Raji (cell line): Measurements from ENCODE around the gene DCC.

ENCODE experiments used
- POLR2A ChIP-seq: IDR thresholded peaks from 2 replicates; pipeline ENCODE4 v1.6.1; 2011; ENCODE audit warnings: low read depth, low read length, control low read depth; ENCODE audit not compliant: insufficient read depth

DCC gene

DNA sequence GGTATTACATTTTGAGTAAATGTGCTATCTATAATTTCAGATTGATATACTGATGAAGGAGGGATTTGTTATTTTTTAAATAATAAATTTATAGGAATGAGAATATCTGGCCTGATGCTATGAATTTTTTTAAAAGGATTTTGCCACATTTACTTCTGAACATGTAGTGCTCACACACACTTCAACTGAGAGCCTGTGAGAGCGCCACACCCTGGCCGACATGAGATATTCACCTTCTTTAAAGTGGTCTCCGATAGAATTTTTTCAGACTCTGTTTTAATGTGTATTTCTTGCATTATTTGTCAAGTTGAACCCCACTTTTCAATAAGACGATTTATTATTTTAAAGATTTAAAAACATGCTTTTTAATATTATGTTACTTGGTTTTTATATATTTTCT lies 813.3 kb downstream of the DCC start:
- no peak for TF ChIP-seq POLR2A

DNA sequence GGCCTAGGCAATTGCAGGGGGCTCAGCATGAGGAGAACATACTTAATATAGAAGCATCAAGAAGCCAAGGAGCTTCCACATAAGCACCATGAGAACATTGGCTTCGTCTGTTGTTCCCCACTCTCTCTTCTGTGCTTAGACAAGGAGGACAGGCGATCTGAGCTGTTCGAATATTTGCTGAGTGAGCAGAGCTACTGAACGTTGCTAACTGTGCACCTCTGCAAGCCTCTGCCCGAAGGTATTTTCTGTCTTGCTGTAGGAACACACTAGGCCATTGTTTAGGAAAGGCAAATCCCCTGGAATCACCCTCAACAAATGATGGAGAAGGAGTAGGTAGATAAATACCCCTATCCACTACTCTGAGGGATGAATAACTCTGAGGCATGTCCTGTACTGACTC lies 813.8 kb downstream of the DCC start:
- TF ChIP-seq POLR2A: no peak

DNA sequence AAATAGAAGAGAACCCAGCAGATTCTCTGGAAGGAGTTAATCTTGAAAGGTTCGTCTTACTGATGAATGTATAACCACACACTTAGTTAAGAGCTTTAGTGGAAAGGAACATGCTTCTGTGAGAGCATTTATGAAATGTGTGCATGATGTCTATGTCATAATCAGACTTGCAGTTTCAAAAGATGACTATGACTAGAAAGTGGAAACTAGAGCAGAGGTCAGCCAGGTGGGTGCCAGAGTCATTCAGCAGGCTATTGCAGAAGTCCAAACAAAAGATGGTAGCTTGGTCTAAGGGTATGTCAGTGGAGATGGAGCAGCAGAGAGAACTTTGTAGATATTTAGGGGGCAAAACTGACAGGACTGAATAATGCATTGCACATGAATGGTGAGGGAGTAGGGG lies 825.8 kb downstream of the DCC start:
- no peak for TF ChIP-seq POLR2A

DNA sequence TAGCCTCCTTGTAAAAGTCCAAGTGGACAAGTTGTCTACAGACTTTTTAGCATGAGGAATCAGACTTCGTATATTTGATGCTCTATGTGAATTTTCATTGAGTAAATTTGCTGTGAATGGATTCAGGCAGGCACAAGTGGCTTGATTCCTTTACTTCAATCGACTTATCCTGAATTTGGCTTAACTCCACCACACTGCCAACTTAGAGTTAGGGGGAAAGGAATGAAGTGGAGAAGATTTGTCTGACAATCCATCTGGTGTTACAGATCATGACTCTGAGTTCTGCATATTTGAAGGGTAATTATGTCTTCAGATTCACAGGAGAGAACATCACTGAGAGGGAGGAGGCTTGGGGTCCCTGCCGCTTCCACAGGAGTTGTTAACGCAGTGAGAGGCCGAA lies 829.3 kb downstream of the DCC start:
- no peak for TF ChIP-seq POLR2A

DNA sequence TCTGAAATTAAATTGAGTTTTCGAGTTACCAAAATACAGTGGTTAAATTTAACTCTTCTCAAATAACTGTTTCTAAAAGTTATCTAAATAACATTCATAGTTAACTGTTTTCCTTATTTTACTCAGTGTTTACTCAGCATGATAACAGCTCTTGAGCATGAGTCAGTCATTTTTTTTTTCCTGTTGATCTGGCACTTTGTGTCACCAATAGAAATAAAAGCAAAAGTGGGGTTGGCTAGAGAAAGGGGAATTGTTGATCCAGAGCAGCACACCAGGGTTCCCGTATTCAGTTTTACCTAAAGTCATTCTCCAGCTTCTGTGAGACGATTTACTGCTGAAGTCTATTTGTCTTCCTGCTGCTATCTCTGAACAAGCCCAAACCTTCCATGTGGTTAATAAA lies 851.6 kb downstream of the DCC start:
- TF ChIP-seq POLR2A: no peak

DNA sequence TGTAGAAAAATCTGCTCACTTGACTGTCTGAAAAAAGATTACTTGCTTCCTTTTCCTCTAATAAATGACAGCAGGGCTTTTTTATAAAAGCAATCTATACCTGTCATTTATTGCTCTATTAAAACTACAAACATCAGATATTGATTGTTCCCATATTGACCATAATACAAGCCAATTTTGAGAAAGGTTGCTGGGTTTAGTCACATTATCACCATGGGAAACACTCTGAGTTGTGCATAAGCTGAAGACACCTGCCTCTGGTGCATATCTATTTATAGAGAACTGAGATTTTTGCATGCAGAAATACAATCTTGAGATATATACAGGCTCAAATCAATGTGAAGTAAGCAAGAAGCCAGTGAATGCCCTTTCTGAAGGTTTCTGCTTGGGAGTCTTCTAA lies 853.9 kb downstream of the DCC start:
- TF ChIP-seq POLR2A: no peak

DNA sequence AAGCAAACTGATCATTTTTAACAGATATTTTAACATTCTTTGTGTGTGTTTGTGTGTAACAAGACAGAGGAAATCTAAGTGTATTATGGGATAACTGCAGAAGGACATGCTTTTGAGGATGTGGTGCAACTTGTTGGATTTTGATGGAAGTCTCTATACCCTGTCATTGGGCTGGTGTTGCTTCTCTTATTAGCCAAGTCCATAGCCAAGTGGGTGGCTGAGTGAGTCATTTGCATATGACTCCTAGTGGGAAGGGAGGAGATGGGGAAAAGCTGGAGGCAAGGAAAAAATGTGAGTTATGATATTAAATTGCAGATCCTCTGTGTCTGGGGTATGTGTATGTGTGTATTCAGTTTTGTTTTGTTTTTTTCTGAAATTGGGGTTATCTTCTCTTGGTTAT lies 879.9 kb downstream of the DCC start:
- TF ChIP-seq POLR2A: no peak

DNA sequence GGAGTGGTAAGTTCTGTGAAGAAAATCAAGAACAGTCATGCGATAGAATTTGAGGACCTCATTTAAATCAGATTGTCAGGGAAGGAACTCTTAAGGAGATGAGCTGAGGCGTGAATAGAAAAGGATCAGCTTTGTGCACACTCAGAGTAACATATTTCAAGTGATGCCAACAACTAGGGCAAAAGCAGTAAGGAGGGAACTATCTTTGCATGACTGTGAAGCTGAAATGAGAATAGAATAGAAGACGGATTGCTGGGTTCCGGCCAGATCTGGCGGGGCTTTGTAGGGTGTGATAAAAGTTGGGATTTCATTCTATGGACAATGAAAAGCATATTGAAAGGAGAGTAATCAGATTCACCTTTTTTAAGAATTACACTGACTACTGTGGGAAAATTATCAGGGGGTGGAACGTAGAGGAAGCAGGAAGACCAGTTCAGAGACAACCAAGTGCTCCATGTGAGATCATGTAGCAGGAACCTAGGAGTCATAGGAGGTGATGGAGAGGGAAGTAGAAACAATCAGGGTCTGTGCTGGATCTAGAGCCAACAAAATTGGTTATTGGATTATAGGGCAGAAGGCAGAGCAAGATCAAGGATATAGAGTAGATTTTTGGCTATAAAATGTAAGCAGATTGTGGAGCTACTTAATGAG lies 884.3 kb downstream of the DCC start:
- no peak for TF ChIP-seq POLR2A

DNA sequence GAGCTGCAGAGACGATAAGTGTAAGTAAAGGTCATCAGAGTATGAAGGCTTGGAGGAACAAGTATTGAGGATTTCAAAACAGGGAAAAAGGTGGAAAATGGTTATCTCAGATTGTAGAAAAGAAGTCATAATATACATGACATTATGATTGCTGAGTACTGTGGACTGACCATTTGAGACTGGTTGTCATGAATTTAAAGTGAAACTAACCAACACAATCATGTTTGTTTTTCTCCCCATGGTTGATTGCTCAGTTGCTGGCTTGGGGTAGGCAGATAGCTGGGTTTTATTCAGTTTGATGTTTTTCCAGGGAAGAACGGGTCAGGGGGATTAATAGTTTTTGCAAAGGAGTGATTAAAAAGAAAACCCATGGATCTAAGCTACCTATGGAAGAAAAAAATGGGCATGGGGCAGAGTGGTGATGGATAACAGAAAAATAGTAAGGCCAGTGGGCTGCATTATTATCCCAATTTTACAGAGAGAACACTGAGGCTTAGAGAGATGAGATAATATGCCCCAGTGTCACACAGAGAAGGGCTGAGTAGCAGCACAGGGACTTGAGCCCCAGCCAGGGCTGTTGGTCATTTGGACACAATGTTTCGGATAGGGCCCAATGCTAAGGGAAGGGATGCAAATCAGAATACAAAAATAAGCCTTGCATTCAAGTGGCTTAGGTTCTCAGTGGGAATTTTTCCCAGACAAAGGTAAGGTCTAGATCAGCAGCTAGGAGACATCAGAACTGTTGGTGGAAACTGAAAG lies 885.7 kb downstream of the DCC start:
- TF ChIP-seq POLR2A: no peak

DNA sequence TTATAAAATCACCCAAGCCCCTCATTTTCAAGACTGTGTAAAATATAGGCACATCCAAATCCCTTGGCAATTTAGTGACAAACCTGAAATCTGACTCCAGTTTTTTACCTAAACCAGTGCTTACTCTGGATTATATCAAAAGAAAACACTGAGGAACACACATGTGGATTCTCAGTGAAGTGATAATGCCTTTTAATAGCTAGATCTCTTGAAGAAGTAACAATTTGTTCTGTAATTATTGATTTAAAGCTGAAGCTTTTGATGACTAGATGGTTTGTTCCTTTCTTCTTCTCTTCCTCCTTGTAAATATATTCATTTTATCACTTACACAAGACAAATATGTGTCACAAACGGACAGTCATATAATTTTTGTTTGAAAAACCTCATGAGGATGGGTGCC lies 894.6 kb downstream of the DCC start:
- TF ChIP-seq POLR2A: no peak

DNA sequence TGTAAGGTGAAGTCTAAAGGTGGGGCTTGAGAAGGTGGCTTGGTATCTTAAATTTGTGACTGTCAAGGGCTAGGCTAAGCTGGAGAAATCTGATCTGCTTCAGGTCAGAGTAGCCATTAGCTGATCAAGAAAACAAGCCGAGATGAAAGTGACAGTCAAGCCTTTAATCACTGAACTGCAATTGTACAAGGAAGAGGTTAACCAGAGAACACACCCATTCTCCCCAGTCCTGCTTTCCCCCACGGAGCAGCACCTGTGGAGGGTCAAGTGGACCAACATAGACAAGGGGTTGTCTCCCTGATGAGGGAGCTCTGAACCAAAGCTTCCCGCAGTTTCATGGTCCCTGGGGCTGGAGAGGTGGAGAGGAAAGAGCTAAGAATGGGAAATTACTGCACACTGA lies 901.2 kb downstream of the DCC start:
- no peak for TF ChIP-seq POLR2A

DNA sequence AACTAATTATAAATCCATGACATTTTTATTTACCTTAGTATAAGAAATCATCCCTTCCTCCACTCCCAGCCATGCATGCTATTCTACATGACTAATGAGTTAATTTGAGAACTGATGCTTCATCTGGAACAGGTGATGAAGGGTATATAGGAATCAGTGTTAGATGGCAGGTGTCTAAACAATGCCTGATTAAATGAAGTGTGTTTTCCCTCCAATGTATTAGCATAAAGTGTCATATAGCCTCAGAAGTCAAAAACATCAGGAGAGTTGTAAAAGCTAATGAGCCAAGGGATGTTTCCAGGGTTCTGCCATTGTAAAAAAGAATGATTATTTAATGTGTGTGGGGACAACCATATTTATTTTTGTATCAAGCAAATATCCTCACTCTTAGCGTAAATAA lies 913.8 kb downstream of the DCC start:
- no peak for TF ChIP-seq POLR2A

DNA sequence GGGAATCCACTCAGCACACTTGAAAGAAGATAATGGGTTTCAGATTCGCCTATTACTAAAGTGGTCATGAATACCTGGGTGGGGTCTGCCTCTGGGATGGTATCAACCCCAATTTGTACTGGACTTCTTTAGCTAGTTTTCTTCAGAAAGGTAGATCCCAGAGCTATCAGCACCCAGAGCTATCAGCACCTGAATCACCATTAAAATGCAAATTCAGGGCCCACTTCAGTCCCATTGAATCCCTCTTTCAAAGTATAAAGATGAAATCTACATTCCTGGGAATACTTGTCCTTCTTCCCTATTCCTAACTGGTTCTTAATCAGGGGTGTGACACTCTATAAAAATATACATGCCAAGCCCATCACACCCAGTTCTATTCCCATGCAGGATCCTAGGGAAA lies 914.3 kb downstream of the DCC start:
- no peak for TF ChIP-seq POLR2A

DNA sequence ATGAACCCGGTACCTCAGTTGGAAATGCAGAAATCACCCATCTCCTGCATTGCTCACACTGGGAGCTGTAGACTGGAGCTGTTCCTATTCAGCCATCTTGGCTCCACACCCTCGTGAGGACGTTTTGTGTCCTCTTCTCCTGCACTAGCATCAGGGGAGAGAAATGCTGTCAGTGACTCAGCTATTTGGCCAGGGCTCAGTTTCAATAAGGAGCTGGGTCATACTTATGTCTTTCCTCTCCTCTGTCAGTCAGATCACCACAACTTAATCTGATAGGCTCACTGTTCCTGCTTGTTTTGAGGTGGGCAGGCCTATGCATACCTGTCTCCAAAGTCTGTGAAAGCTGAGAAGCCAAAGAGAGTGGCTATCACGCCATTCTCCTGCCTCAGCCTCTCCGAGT lies 921.2 kb downstream of the DCC start:
- no peak for TF ChIP-seq POLR2A

DNA sequence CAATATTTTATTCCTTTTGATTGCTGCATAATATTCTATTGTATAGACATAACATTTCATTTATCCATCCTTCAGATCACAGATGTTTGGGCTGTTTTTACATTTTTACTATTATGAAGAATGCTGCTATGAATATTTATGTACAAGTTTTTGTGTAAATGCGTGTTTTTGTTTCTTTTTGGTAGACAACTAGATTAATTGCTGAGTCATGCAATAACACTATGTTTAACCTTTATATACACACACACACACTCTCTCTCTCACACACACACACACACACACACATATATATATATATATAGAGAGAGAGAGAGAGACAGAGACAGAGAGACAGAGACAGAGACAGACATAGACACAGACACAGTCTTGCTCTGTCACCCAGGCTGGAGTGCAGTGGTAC lies 926.9 kb downstream of the DCC start:
- TF ChIP-seq POLR2A: no peak

DNA sequence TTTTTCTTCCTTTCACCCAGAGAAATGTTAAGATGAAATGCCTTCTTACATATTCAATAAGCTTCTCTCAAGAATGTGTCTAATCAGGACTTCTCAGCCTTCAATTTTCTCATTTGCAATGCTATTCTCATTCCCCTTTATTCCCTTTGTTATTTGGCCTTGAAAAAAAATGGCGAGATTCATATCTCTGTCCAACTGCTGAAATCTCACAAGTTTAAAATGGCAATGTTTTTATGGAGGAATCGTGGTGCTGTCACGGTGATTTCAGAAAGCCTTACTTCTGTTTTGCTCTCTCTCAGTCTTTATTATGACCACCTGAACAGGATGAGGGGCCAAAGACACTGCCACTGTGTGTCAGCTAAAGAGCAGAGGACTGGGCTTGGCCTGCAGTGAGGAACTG lies 928.5 kb downstream of the DCC start:
- TF ChIP-seq POLR2A: no peak

DNA sequence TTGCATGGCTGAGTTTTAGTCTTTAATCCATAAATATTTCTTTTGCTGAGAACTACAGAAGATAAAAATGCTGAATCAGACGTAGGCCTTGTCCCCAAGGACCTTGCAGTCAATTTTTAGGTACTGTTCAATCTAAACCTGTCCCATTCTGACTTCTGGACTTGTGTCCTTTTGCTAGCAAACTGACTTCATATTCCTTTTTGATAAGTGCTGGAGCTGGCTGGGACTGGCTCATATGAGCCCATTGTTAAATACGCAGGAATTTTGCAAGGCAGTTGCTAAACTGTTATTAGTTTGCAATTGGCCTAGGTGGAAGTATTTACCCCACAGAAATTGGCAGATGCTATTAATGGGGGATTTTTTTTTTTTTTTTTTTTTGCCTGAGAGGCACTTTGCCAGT lies 941.4 kb downstream of the DCC start:
- TF ChIP-seq POLR2A: no peak
